ENCODE data around the gene CRISP3. TPM values are rescaled to one million over a fixed set of nuclear protein-coding genes. Genes with fewer than 3 reads are reported as not detected.

Gene CRISP3, protein sequence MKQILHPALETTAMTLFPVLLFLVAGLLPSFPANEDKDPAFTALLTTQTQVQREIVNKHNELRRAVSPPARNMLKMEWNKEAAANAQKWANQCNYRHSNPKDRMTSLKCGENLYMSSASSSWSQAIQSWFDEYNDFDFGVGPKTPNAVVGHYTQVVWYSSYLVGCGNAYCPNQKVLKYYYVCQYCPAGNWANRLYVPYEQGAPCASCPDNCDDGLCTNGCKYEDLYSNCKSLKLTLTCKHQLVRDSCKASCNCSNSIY
- total RNA-seq = not detected

DNA sequence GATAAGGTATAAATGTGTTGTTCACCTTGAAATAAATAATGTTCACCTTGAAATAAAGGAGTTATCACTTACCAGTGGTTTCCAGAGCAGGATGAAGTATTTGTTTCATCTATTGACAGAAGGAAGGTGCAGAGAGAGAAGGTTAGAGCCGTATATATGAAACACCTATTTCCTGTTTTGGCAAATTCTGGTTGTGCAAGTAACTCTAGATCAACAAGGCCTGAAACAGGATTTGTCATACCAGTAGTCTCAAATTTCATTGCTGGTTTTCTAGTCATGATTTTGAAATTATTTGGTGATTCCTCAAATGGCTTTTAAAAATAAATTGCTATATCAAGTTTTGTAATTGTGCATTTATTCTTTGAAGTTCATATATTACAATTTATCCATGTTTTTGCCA, at the start of gene CRISP3:
Gene CRISP3 (minus strand): TSS at position 130 of the 400 bp plus-strand sequence. CDS start 21 bp downstream, at position 109.
- no peaks in the 10 kb centered on the region for H3K27me3 ChIP-seq (ENCODE audit: insufficient read depth, low read length)
- no peak within 1 kb of the TSS for H3K4me3 ChIP-seq (ENCODE audit: low read length)
- no peaks in the 10 kb centered on the region for H3K9me3 ChIP-seq (ENCODE audit: low read depth, low read length)
- H3K4me1 ChIP-seq (ENCODE audit: insufficient read depth, low read length) = no peaks in the 10 kb centered on the region

DNA sequence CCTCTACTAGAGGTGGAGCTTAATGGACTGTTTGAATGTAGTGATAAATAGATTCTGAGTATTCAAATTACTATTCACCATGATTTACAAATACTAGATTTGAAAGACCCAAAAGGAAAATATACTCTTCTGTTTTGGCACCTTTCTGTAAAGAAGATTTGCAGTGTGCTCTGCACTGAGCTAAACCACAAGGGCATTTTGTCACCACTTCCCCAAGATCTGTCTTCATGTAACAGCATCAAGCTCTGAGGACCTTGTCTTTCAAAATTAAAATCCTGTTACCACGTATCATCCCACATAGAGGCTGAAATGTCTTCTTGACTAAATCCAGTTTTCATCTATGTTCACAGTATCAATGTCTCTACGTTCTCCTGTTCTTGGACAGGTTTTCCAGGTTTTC, 46.2 kb upstream of the CRISP3 start:
- H3K4me3 ChIP-seq (ENCODE audit: low read length) = no peak overlapping the region
- H3K9me3 ChIP-seq (ENCODE audit: low read depth, low read length) = no peaks in the 10 kb centered on the region
- H3K27me3 ChIP-seq (ENCODE audit: insufficient read depth, low read length) = no peaks in the 10 kb centered on the region
- H3K4me1 ChIP-seq (ENCODE audit: insufficient read depth, low read length) = no peaks in the 10 kb centered on the region

DNA sequence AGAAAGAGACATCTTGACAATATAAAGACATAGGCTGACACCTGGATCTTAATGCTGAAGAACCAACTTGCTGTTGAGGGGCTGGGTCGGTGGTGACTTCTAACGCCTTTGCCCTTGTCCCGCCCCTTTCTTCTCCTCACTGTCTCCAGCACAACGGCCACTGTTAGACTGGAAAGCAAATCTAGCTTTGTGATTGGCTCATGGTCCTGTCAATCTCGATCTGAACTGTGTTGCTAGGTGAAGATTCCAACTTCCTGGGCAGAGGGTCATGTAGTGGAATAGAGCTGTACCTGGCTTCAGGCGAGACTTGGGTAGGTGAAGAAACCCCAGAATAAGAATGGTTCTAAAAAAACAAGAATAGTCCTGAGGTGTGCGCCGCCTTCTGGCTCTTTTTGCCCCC, 43.0 kb upstream of the CRISP3 start, which contains the start of gene PGK2:
Gene PGK2 (minus strand): TSS at position 110 of the 400 bp plus-strand sequence. CDS start 98 bp downstream, at position 12.
- Histone ChIP-seq H3K9me3 (ENCODE audit: low read depth, low read length) (no peaks in the 10 kb centered on the region), H3K4me1 (ENCODE audit: insufficient read depth, low read length) (no peaks in the 10 kb centered on the region), H3K4me3 (ENCODE audit: low read length) (no peak within 1 kb of the TSS), H3K27me3 (ENCODE audit: insufficient read depth, low read length) (no peaks in the 10 kb centered on the region)

DNA sequence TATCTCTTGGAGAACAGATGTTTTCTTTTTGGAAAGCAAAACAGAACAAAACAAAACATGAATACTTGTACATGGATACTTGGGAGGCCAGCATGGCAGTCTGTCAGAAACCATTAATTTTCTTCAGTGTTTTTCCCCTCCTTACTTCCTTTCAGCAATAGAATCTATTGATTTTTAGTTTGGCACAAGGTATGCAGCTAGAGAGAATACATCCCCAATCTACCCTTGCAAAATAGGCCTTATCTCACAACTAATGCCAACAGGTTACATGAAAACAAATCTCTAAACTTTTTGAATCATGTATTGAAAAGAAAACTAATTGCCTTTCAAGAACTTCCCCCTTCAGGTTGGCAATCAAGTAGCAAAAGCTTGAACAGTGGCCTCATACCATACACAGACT, 40.1 kb upstream of the CRISP3 start:
- Histone ChIP-seq H3K9me3 (ENCODE audit: low read depth, low read length) (no peaks in the 10 kb centered on the region), H3K4me3 (ENCODE audit: low read length) (no peak overlapping the region), H3K4me1 (ENCODE audit: insufficient read depth, low read length) (no peaks in the 10 kb centered on the region), H3K27me3 (ENCODE audit: insufficient read depth, low read length) (no peaks in the 10 kb centered on the region)

DNA sequence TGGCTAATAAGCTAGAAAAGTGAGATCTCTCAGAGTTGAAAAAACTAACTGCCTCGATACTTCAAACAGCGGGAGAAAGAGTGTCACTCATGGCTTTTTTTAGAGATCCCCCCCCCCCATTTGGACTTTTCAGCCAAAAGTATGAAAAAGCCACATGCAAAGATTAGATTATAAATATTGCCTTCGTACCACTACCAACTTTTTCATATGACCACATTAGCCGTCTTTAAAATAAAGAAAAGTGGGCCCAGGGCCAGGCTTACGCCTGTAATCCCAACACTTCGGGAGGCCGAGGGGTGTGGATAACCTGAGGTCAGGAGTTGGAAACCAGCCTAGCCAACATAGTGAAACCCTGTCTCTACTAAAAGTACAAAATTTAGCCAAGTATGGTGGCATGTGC, 38.5 kb upstream of the CRISP3 start:
- Histone ChIP-seq H3K4me1 (ENCODE audit: insufficient read depth, low read length) (no peaks in the 10 kb centered on the region), H3K27me3 (ENCODE audit: insufficient read depth, low read length) (no peaks in the 10 kb centered on the region), H3K4me3 (ENCODE audit: low read length) (no peak overlapping the region), H3K9me3 (ENCODE audit: low read depth, low read length) (no peaks in the 10 kb centered on the region)

DNA sequence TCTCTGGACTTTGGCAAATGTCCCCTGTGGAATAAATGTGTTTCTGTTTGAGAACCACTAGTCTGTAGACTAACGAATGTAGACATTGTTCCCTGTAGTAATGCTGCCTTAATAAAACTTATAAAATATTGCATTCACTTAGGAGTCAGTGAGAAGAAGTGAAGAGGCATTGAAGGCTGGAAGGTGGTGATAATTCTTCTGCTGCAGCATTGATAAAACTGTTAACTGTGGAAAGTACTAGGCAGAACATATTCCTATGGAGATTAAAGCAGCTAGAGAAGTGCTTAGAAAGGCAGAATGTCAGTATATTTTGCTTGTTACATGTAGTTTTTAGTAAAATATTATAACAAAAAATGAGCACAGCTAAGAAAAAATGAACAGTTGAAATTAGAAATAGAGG, 38.1 kb upstream of the CRISP3 start:
- Histone ChIP-seq H3K27me3 (ENCODE audit: insufficient read depth, low read length) (no peaks in the 10 kb centered on the region), H3K9me3 (ENCODE audit: low read depth, low read length) (no peaks in the 10 kb centered on the region), H3K4me1 (ENCODE audit: insufficient read depth, low read length) (no peaks in the 10 kb centered on the region), H3K4me3 (ENCODE audit: low read length) (no peak overlapping the region)

DNA sequence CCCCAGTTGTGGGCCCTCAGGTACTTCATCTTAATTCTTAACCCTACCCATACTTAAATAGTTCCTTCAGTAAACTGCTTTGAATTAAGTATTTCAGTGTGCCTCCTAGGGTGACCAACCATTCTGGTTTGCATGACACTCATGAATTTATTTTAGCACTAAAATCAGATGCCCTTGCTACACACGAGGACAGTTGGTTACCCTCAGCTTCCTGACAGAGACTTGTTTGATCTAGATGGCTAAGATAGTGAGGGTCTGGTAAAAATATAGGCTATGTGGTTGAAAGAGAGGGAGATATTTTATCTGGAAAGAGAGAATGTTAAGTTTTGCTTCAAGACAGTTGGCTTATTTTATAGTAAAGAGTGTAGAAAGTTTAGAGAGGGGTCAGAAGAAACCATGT, 32.3 kb upstream of the CRISP3 start:
- Histone ChIP-seq H3K4me1 (ENCODE audit: insufficient read depth, low read length) (no peaks in the 10 kb centered on the region), H3K9me3 (ENCODE audit: low read depth, low read length) (no peaks in the 10 kb centered on the region), H3K27me3 (ENCODE audit: insufficient read depth, low read length) (no peaks in the 10 kb centered on the region), H3K4me3 (ENCODE audit: low read length) (no peak overlapping the region)

DNA sequence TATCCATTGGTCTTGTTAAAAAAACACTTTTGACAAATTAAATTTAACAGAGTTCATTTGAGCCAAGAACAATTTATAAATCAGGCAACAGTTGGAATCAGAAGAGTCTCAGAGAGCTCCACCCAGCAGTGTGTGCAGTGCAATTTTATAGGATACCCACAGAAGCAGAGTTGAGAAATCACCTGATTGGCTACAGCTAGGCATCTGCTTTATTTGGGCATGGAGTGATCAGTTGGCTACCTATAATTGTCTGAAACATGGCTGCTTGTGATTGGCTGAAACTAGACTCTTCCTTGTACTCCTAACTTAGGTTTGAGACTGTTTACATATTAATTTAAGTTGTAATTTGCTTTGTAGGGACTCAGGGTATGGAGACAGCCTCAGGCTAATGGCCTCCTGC, 30.9 kb upstream of the CRISP3 start:
- Histone ChIP-seq H3K9me3 (ENCODE audit: low read depth, low read length) (no peaks in the 10 kb centered on the region), H3K4me1 (ENCODE audit: insufficient read depth, low read length) (no peaks in the 10 kb centered on the region), H3K4me3 (ENCODE audit: low read length) (no peak overlapping the region), H3K27me3 (ENCODE audit: insufficient read depth, low read length) (no peaks in the 10 kb centered on the region)

DNA sequence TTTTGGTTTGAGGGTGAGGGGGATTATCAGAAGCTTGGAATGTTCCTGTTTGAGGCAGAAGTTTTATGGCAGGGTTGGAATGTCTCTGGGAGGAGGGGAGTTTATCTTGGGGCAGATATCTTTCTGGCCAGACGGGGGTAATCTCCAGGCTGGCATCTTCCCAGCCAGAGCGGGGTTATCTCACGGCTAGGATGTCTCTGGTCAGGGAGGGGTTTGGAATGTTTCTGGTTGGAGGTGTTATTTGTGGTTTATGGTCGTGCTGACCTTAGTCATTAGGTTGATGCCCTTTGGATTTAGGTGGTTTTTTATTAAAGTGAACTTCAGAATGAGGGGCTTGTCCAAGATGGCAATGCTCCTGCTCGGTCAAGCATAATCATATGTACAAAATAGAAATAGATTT, 28.1 kb upstream of the CRISP3 start:
- H3K27me3 ChIP-seq (ENCODE audit: insufficient read depth, low read length) = no peaks in the 10 kb centered on the region
- no peaks in the 10 kb centered on the region for H3K4me1 ChIP-seq (ENCODE audit: insufficient read depth, low read length)
- H3K9me3 ChIP-seq (ENCODE audit: low read depth, low read length) = no peaks in the 10 kb centered on the region
- no peak overlapping the region for H3K4me3 ChIP-seq (ENCODE audit: low read length)

DNA sequence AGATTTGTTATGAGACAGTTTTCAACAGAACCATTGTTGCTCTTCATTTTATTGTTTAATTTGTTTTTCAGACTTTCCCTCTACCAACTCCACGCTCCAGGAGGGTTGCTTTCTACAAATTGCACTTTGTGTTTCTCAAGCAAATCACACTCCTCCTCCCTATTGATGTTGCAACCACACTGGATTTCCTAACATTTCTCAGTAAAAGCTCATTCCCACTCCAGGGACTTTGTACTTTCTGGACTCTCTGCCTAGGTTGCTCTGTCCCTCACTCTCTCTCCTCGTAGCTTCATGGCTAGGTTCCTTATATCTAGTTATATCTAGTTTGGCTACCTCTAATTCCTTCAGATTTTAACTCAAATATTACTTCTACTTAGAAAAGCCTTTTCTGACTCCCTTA, 22.6 kb upstream of the CRISP3 start:
- H3K27me3 ChIP-seq (ENCODE audit: insufficient read depth, low read length) = no peaks in the 10 kb centered on the region
- H3K9me3 ChIP-seq (ENCODE audit: low read depth, low read length) = no peaks in the 10 kb centered on the region
- H3K4me3 ChIP-seq (ENCODE audit: low read length) = no peak overlapping the region
- no peaks in the 10 kb centered on the region for H3K4me1 ChIP-seq (ENCODE audit: insufficient read depth, low read length)

DNA sequence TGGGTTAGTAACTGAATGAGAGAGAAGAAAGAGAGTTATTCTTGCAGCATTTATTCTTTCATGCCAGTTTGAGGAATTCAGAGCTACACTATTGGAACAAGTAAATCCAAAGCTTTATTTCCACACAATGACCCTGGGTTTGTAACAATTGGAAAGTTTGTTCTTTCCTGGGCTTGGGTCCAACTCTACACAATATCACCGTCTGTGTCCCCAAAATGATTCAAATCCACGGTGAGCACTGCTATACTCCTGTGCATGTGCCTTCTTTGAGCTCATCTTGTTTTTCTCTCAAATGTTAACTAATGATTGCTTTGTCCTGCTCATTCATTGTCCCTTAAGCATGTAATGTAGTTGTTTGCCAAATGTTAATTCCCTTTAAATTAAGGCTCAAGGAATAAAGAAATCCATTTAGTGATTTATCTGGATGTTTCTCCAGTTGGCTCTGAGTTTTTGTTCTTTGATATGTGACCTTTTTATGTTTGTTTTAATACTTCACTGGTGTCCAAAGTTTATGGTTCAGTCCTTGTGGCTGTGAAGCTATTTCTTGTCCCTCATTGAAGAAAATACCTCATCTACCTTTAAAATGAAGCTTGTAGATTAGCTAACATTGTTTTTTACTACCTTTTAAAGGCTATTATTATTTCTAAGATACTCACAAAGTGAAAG, 20.5 kb upstream of the CRISP3 start:
- Histone ChIP-seq H3K4me1 (ENCODE audit: insufficient read depth, low read length) (peaks cover 3% of the 10 kb centered on the region), H3K4me3 (ENCODE audit: low read length) (no peak overlapping the region), H3K9me3 (ENCODE audit: low read depth, low read length) (no peaks in the 10 kb centered on the region), H3K27me3 (ENCODE audit: insufficient read depth, low read length) (no peaks in the 10 kb centered on the region)

DNA sequence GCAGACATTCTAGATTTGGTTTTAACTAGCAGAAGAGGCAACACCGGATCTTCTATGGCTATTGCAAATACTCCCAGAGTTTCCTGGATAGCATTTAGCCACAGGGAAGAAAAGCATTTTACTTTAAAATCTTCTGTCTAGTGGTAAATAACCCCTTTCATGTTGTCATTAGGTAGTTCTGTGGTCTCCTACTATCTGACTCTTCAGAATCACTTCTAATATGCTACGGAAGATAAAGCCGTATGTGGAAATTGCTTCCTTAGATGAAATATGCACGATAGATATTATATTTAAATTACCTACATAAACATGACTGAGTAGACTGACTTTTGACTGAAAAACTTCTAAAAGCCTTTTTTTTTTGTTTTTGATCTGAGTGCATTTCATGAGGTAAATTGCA, 759 bp downstream of the CRISP3 start:
- H3K9me3 ChIP-seq (ENCODE audit: low read depth, low read length) = no peaks in the 10 kb centered on the region
- no peak overlapping the region for H3K4me3 ChIP-seq (ENCODE audit: low read length)
- H3K4me1 ChIP-seq (ENCODE audit: insufficient read depth, low read length) = no peaks in the 10 kb centered on the region
- no peaks in the 10 kb centered on the region for H3K27me3 ChIP-seq (ENCODE audit: insufficient read depth, low read length)

DNA sequence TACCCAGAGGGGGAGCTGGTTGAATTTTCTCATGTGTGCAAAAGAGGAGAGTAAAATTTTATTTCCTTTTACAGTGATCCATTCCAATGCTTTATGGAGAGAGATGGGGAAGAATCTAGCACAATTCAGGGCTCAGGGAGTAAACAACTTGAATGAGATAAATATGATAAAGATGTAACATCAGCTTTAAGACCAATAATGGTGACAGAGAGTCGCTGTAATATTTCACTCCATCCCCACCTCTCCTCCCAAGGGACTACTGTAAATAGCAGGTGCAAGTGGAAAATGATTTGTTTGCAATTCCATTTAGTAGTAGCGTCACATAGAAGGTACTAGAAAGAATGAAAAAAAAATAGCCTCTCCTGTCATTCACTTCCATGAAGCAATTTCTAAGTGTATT, 4.8 kb downstream of the CRISP3 start:
- Histone ChIP-seq H3K27me3 (ENCODE audit: insufficient read depth, low read length) (no peaks in the 10 kb centered on the region), H3K4me3 (ENCODE audit: low read length) (no peak overlapping the region), H3K9me3 (ENCODE audit: low read depth, low read length) (no peaks in the 10 kb centered on the region), H3K4me1 (ENCODE audit: insufficient read depth, low read length) (no peaks in the 10 kb centered on the region)

DNA sequence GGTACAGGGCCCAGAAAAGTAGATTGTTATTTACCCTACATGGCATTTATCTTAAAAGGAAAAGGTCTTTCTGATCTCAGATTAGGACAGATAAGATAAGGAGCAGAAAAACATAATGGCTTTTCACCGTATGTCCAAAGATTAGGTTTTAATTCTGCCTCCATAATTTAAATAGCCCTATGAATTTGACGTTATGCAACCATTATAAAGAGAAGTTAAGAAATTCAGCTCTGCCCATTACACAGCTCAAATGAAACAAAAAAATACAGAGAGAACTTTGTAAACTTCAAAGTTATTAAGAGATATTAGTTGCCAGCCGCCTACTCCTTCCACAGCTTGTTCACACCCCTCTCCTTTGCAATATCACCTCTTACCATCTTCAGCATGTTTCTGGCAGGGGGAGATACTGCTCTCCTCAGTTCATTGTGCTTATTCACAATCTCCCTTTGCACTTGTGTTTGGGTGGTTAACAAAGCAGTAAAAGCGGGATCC, 8.1 kb downstream of the CRISP3 start:
- H3K9me3 ChIP-seq (ENCODE audit: low read depth, low read length) = no peaks in the 10 kb centered on the region
- no peaks in the 10 kb centered on the region for H3K4me1 ChIP-seq (ENCODE audit: insufficient read depth, low read length)
- H3K4me3 ChIP-seq (ENCODE audit: low read length) = no peak overlapping the region
- H3K27me3 ChIP-seq (ENCODE audit: insufficient read depth, low read length) = no peaks in the 10 kb centered on the region

DNA sequence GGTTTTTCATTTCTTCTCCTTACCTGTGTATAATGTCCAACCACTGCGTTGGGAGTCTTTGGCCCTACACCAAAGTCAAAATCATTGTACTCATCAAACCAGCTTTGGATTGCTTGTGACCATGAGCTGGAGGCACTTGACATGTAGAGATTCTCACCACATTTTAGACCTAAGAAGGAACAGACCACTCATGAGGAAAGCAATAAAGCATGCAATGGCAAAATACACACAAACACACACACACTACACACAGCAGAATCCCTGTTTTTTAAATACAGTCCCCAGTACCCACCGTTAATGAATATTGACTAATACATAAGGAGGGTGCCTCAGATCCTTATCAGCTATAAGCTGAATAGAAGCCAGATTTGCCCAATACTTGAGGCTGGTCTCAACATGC, 10.5 kb downstream of the CRISP3 start:
- Histone ChIP-seq H3K9me3 (ENCODE audit: low read depth, low read length) (no peaks in the 10 kb centered on the region), H3K4me3 (ENCODE audit: low read length) (no peak overlapping the region), H3K27me3 (ENCODE audit: insufficient read depth, low read length) (no peaks in the 10 kb centered on the region), H3K4me1 (ENCODE audit: insufficient read depth, low read length) (no peaks in the 10 kb centered on the region)

DNA sequence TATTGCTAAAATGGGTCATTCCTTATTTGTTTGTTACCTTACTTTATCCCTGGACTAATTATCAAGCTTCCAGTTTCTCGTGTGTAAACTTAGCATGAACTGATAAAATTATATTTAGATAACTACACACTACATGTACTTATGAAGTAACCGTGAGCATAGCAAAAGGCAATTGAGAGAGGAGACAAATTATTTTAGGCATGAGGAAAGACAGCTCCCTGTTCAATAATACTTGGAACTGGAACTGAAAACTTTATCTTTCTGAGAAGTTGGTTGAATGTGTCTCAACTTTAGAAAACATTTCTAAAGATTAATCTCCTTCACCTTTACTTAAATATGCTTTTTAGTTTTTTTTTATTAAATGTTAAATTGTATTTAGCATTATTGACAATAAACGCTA, 11.4 kb downstream of the CRISP3 start:
- Histone ChIP-seq H3K4me1 (ENCODE audit: insufficient read depth, low read length) (no peaks in the 10 kb centered on the region), H3K27me3 (ENCODE audit: insufficient read depth, low read length) (no peaks in the 10 kb centered on the region), H3K4me3 (ENCODE audit: low read length) (no peak overlapping the region), H3K9me3 (ENCODE audit: low read depth, low read length) (no peaks in the 10 kb centered on the region)
